GM19035 (cell line): ENCODE measurements around the gene DOCK7.
A peak's percentile ranks its signal among the peaks of the same experiment; 100 is the strongest.
"Not testable (repeated sequence)": the region's sequence is repeated elsewhere in the genome, so short reads cannot be mapped to it uniquely, and the experiment has no call there.

Source experiments
- ATAC-seq: cut with Tn5 transposase; IDR thresholded peaks from one replicate; pipeline ENCODE4 v1.9.1; 2021; ENCODE audit not compliant: unreplicated experiment

Gene DOCK7

DNA sequence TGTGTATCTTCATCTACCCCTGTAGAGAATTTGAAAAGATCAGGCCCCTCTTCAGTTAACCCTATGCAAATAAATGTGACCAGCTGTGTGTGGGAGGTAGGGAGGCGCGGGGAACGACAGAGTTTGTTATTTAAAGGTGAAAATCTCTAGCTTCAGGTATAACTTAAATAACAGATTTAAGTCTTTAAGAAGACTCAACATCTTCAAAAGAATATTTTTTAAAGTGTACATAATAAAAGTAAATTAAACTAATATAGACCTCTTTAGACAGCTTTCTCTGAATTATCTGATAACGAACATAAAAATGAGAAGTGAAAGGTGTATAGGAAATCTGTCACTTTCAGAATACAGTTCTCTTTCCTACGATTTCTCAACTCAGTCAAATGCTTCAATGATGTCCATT lies 74.9 kb downstream of the DOCK7 start:
- ATAC-seq: peak; percentile 90

DNA sequence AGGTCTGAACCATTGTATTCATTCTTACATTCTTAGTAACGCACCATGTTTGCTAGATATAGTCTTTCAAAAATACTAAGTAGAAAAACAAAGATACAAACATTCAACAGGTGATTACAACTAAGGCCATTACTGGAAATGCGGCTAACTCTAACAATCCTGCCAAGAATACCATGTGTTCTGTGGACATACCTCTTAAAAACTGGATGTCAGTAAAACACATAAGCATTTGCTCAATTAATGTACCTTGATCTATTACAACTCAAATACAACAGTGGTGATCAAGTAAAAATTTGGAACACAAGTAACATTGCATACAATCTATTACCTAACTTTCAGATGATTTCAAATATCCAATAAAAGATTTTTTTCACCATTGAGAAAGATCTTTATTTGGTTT lies 75.4 kb downstream of the DOCK7 start:
- ATAC-seq: no peak

GRCh38 chr1:62610588-62610987 lies 77.6 kb downstream of the DOCK7 start:
- not testable (repeated sequence) for ATAC-seq

- ATAC-seq: no peak
These were observed 79.3 kb downstream of the DOCK7 start for GRCh38 chr1:62608905-62609304.

- ATAC-seq: no peak
These were observed 86.7 kb downstream of the DOCK7 start for GRCh38 chr1:62601457-62601856.

DNA sequence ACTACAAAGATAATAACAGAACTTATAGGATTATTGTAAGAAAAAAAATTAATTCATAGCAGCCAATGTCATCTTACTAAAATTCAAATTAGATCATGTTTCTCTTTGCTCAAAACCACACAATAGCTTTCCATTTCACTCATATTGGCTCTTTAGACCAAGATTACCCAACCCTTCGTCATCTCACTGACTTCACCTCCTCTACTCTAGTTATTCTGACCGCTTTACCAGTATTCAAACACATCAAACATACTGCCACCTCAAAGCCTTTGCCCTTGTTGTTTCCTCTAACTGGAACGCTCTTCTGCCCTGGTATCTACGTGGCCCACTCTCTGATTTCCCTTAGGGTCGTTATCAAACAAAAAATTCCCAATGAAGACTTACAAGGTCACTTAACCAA lies 89.1 kb downstream of the DOCK7 start:
- no peak for ATAC-seq

GRCh38 chr1:62597281-62597680 lies 90.9 kb downstream of the DOCK7 start, which contains the start of gene ANGPTL3:
TSS of gene ANGPTL3 (plus strand) at chr1:62597520. CDS start at chr1:62597567, 47 bp downstream.
- ATAC-seq: no peak

DNA sequence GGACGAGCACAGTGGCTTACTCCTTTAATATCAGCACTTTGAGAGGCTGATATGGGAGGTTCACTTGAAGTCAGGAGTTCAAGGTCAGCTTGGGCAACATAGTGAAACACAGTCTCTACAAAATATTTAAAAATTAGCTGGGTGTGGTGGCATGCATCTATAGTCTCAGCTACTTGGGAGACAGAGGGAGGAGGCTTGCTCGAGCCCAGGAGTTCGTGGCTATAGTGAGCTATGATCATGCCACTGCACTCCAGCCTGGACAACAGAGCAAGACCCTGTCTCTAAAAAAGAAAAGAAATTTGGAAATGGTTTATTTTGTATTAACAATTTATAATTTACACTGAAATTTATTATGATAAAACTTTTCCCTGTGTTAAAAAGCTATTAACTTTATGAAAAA lies 92.5 kb downstream of the DOCK7 start:
- no peak for ATAC-seq

- no peak for ATAC-seq
These were observed 94.3 kb downstream of the DOCK7 start for GRCh38 chr1:62593825-62594394.

- ATAC-seq: no peak
These were observed 97.2 kb downstream of the DOCK7 start for GRCh38 chr1:62590970-62591368.

GRCh38 chr1:62590255-62590969 lies 97.8 kb downstream of the DOCK7 start:
- no peak for ATAC-seq

- ATAC-seq: no peak
These were observed 98.9 kb downstream of the DOCK7 start for GRCh38 chr1:62589321-62589720.

GRCh38 chr1:62588000-62588399 lies 100.2 kb downstream of the DOCK7 start:
- no peak for ATAC-seq

GRCh38 chr1:62585469-62586155 lies 102.6 kb downstream of the DOCK7 start:
- ATAC-seq: no peak

GRCh38 chr1:62573675-62574074 lies 114.5 kb downstream of the DOCK7 start:
- ATAC-seq: no peak

DNA sequence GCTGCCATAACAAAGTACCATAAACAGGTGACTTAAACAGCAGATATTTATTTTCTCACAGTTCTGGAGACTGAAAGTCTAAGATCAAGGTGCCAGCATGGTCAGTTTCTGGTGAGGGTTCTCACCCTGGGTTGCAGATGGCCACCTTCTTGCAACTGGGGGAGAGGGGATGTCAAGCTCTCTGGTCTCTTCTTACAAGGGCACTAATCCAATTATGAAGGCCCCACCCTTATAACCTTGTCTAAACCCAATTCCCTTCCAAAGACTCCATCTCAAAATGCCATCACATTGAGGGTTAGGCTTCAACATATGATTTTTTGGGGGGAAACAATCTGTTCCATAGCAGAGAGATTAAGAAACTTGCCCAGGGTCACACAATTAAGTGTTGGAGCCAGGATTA lies 115.7 kb downstream of the DOCK7 start:
- no peak for ATAC-seq

- ATAC-seq: not testable (repeated sequence)
These were observed 116.7 kb downstream of the DOCK7 start for GRCh38 chr1:62571517-62571916.

- ATAC-seq: not testable (repeated sequence)
These were observed 120.3 kb downstream of the DOCK7 start for GRCh38 chr1:62567926-62568325.

DNA sequence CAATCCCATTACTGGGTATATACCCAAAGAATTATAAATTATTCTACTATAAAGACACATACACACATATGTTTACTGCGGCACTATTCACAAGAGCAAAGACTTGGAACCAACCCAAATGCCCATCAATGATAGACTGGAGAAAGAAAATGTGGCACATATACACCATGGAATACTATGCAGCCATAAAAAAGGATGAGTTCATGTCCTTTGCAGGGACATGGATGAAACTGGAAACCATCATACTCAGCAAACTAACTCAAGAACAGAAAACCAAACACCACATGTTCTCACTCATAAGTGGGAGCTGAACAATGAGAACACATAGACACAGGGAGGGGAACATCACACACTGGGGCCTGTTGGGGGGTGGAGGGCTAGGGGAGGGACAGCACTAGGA lies 121.0 kb downstream of the DOCK7 start:
- ATAC-seq: not testable (repeated sequence)

GRCh38 chr1:62561306-62561705 lies 126.9 kb downstream of the DOCK7 start:
- no peak for ATAC-seq

DNA sequence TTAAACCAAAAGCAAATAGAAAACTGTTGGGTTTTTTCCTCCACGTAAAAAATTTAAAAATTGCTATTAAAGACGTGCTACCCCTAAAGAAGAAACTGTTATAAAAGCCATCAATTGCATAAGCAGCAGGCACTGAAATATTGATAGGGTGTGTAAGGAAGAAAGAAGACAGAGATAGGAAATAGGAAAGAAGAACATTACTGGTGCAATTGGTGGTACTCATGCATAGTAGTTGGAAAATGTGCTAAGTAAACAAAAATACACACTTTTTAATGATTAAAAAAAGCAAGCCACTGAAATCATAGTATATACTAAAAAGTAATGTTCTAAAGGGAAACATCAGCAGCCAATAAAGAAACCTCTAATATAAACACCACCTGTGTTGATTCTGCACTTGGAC lies 143.6 kb downstream of the DOCK7 start:
- ATAC-seq: no peak

DNA sequence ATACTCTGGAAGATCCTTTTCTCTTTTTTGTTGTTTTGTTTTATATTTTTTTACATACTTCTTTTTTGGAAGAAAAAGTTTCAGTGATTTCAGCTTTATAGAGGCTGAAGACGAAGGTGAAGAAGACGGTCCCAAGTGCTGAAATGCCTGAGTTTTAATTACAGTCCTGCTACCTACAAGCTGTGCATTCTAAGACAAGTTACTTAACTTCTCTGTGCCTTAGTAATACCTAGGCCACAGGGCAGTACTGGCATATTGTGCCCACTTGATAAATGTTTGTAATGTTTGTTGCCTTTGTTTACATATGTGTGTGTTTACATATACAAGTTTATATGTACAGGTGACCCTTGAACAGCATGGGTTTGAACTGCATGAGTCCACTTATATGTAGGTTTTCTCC lies 147.1 kb downstream of the DOCK7 start:
- ATAC-seq: no peak
